Loucy (cell line): ENCODE results near the gene LRRC19.

Experiments
- H2AFZ ChIP-seq: fragments of 200-600 bp; sonication (generic); 2 replicates; pipeline ENCODE4 v1.6.0; 2016; ENCODE audit warnings: antibody characterized with exemption, mild to moderate bottlenecking, low read length, moderate library complexity
- H3F3A ChIP-seq: fragments of 200-600 bp; 2 replicates; pipeline ENCODE4 v1.6.0; 2016; ENCODE audit warnings: antibody characterized with exemption, low read depth, mild to moderate bottlenecking
- H3K27me3 ChIP-seq: fragments of 200-600 bp; sonication (generic); 2 replicates; pipeline ENCODE4 v1.6.1; 2014; ENCODE audit warnings: low read length, mild to moderate bottlenecking; ENCODE audit not compliant: insufficient read depth, poor library complexity, severe bottlenecking
- H3K36me3 ChIP-seq: fragments of 200-600 bp; sonication (generic); 2 replicates; pipeline ENCODE4 v1.6.1; 2016; ENCODE audit warnings: low read length; ENCODE audit not compliant: insufficient read depth
- H3K4me1 ChIP-seq: fragments of 200-600 bp; sonication (generic); 2 replicates; pipeline ENCODE4 v1.5.1; 2014; ENCODE audit warnings: low read length, mild to moderate bottlenecking; ENCODE audit not compliant: insufficient read depth, poor library complexity, severe bottlenecking
- H3K4me2 ChIP-seq: fragments of 200-600 bp; sonication (generic); 2 replicates; pipeline ENCODE4 v1.6.0; 2014; ENCODE audit warnings: antibody characterized with exemption, low read length, low read depth, mild to moderate bottlenecking; ENCODE audit not compliant: poor library complexity, severe bottlenecking
- H3K4me3 ChIP-seq: fragments of 200-600 bp; sonication (generic); 2 replicates; pipeline ENCODE4 v1.5.1; 2014; ENCODE audit warnings: low read length, mild to moderate bottlenecking, mixed read lengths; ENCODE audit not compliant: poor library complexity, severe bottlenecking
- H3K79me2 ChIP-seq: fragments of 200-600 bp; sonication (generic); 2 replicates; pipeline ENCODE4 v1.6.1; 2014; ENCODE audit warnings: low read length; ENCODE audit not compliant: insufficient read depth
- H3K9ac ChIP-seq: fragments of 200-600 bp; sonication (generic); 2 replicates; pipeline ENCODE4 v1.6.0; 2014; ENCODE audit warnings: mild to moderate bottlenecking, low read depth, low read length, moderate library complexity; ENCODE audit not compliant: poor library complexity, severe bottlenecking
- H3K9me2 ChIP-seq: fragments of 200-600 bp; sonication (generic); replicated peaks from 2 replicates; pipeline ENCODE4 v1.6.1; 2016; ENCODE audit warnings: low read depth, low read length, mixed read lengths
- H3K9me3 ChIP-seq: fragments of 200-600 bp; sonication (generic); 2 replicates; pipeline ENCODE4 v1.6.1; 2014; ENCODE audit warnings: mild to moderate bottlenecking, antibody characterized with exemption, low read length, low read depth; ENCODE audit not compliant: insufficient read depth
- H4K20me1 ChIP-seq: fragments of 200-600 bp; sonication (generic); 2 replicates; pipeline ENCODE4 v1.6.0; 2014; ENCODE audit warnings: antibody characterized with exemption, low read length, mild to moderate bottlenecking; ENCODE audit not compliant: insufficient read depth, poor library complexity, severe bottlenecking
- CTCF ChIP-seq: fragments of 200-600 bp; sonication (generic); conservative IDR thresholded peaks from 2 replicates; pipeline ENCODE4 v1.5.1; 2014; ENCODE audit warnings: mild to moderate bottlenecking, antibody characterized with exemption, low read length
- EZH2phosphoT487 ChIP-seq: fragments of 200-600 bp; IDR thresholded peaks from 2 replicates; pipeline ENCODE4 v1.6.1; 2018; ENCODE audit warnings: antibody characterized with exemption, mild to moderate bottlenecking, moderate library complexity, borderline replicate concordance

Gene LRRC19

GRCh38 chr9:27042476-27042875 is 37.0 kb upstream of the LRRC19 start:
- Histone ChIP-seq H3K9me3 (no peaks in the 10 kb centered on the region), H3K4me3 (no peak overlapping the region), H3K27me3 (no peaks in the 10 kb centered on the region), H3K4me1 (no peaks in the 10 kb centered on the region), H2AFZ (no peak overlapping the region), H3K4me2 (no peak overlapping the region), H3K9ac (no peak overlapping the region), H3K36me3 (no peaks in the 10 kb centered on the region), H4K20me1 (no peaks in the 10 kb centered on the region), H3F3A (no peaks in the 10 kb centered on the region), H3K79me2 (no peaks in the 10 kb centered on the region), H3K9me2 (no peaks in the 10 kb centered on the region)
- no peak for TF ChIP-seq EZH2phosphoT487
- no peak for TF ChIP-seq CTCF

GRCh38 chr9:27041746-27042145 is 36.3 kb upstream of the LRRC19 start:
- no peak for TF ChIP-seq EZH2phosphoT487
- TF ChIP-seq CTCF = no peak
- H3K36me3 ChIP-seq = no peaks in the 10 kb centered on the region
- H3K4me2 ChIP-seq = no peak overlapping the region
- H3F3A ChIP-seq = no peaks in the 10 kb centered on the region
- no peaks in the 10 kb centered on the region for H3K9me2 ChIP-seq
- no peaks in the 10 kb centered on the region for H3K4me1 ChIP-seq
- no peaks in the 10 kb centered on the region for H3K79me2 ChIP-seq
- no peaks in the 10 kb centered on the region for H4K20me1 ChIP-seq
- H3K4me3 ChIP-seq = no peak overlapping the region
- no peak overlapping the region for H3K9ac ChIP-seq
- H2AFZ ChIP-seq = no peak overlapping the region
- H3K9me3 ChIP-seq = no peaks in the 10 kb centered on the region
- no peaks in the 10 kb centered on the region for H3K27me3 ChIP-seq

DNA sequence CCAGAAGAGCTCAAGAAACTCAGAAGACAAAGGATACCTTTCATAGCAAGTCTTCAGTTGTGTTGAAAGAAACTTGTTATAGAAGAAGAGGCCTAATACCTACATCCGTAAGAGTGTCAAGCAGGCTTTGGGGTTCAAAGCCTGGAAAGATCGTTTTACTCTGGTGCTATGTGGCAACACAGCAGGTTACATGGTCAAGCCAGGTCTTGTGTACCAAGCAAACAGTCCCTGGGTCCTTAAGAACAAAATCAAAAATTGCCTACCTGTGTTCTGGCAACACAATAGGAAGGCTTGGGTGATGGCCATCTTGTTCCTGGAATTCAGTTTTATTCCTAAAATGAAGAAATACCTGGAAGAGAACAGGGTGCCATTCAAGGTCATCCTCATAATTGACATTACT is 32.0 kb upstream of the LRRC19 start:
- Histone ChIP-seq H3K36me3 (no peaks in the 10 kb centered on the region), H3K4me2 (no peak overlapping the region), H3K79me2 (no peaks in the 10 kb centered on the region), H3F3A (no peaks in the 10 kb centered on the region), H2AFZ (no peak overlapping the region), H3K4me3 (no peak overlapping the region), H3K27me3 (no peaks in the 10 kb centered on the region), H4K20me1 (no peaks in the 10 kb centered on the region), H3K9ac (no peak overlapping the region), H3K9me2 (no peaks in the 10 kb centered on the region), H3K9me3 (no peaks in the 10 kb centered on the region), H3K4me1 (no peaks in the 10 kb centered on the region)
- TF ChIP-seq CTCF = no peak
- TF ChIP-seq EZH2phosphoT487 = no peak
